ENCODE data around the gene SETD9. TPM values are rescaled to one million over a fixed set of nuclear protein-coding genes. Genes with fewer than 3 reads are reported as not detected.

Gene SETD9
- total and polyA plus RNA-seq, 2 of the 13 experiments (the other 11 are each of a cell fraction or from before 2014, with no cell fraction given) = 4.8 to 17.8 TPM

- TF ChIP-seq TEAD2 (CRISPR knock-in tag; IDR thresholded peaks at IDR 0.05) = no peak
- TF ChIP-seq SETDB1 (CRISPR knock-in tag; IDR thresholded peaks at IDR 0.05; ENCODE audit: borderline replicate concordance) = no peak
- TF ChIP-seq HNF4A (CRISPR knock-in tag; IDR thresholded peaks at IDR 0.05) = no peak
- TF ChIP-seq SMC3 (IDR thresholded peaks at IDR 0.05; ENCODE audit: low read length) = no peak
- TF ChIP-seq SRSF1 (optimal IDR thresholded peaks at IDR 0.05; ENCODE audit: low read depth, low read length) = no peak
- TF ChIP-seq ZBTB7B (CRISPR knock-in tag; IDR thresholded peaks at IDR 0.05) = no peak
- TF ChIP-seq ZNF280B (CRISPR knock-in tag; IDR thresholded peaks at IDR 0.05; ENCODE audit: borderline replicate concordance) = no peak
- TF ChIP-seq, protein P1, sequence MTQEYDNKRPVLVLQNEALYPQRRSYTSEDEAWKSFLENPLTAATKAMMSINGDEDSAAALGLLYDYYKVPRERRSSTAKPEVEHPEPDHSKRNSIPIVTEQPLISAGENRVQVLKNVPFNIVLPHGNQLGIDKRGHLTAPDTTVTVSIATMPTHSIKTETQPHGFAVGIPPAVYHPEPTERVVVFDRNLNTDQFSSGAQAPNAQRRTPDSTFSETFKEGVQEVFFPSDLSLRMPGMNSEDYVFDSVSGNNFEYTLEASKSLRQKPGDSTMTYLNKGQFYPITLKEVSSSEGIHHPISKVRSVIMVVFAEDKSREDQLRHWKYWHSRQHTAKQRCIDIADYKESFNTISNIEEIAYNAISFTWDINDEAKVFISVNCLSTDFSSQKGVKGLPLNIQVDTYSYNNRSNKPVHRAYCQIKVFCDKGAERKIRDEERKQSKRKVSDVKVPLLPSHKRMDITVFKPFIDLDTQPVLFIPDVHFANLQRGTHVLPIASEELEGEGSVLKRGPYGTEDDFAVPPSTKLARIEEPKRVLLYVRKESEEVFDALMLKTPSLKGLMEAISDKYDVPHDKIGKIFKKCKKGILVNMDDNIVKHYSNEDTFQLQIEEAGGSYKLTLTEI (CRISPR knock-in tag; conservative IDR thresholded peaks at IDR 0.05) = no peak
- peak; percentile 10; the same call in 1 of the 2 replicates for TF ChIP-seq RXRA (CRISPR knock-in tag; IDR thresholded peaks at IDR 0.05)
- TF ChIP-seq, protein P2, sequence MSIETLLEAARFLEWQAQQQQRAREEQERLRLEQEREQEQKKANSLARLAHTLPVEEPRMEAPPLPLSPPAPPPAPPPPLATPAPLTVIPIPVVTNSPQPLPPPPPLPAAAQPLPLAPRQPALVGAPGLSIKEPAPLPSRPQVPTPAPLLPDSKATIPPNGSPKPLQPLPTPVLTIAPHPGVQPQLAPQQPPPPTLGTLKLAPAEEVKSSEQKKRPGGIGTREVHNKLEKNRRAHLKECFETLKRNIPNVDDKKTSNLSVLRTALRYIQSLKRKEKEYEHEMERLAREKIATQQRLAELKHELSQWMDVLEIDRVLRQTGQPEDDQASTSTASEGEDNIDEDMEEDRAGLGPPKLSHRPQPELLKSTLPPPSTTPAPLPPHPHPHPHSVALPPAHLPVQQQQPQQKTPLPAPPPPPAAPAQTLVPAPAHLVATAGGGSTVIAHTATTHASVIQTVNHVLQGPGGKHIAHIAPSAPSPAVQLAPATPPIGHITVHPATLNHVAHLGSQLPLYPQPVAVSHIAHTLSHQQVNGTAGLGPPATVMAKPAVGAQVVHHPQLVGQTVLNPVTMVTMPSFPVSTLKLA (IDR thresholded peaks at IDR 0.05) = no peak
- TF ChIP-seq NCOR1 (IDR thresholded peaks at IDR 0.05; ENCODE audit: borderline replicate concordance, low read length) = no peak
- TF ChIP-seq ZNF557 (CRISPR knock-in tag; IDR thresholded peaks at IDR 0.05) = no peak
- peak; percentile 47; the same call in 1 of the 3 replicates for TF ChIP-seq MXI1 (IDR thresholded peaks at IDR 0.05; ENCODE audit: borderline replicate concordance, low read depth, low read length)
- no peak for TF ChIP-seq MAZ (IDR thresholded peaks at IDR 0.05; ENCODE audit: borderline replicate concordance, low read depth, low read length)
- no peak; the same call in 1 of the 2 replicates for TF ChIP-seq MAZ (CRISPR knock-in tag; IDR thresholded peaks at IDR 0.05; ENCODE audit: low read depth)
- no peak for TF ChIP-seq TARDBP (CRISPR knock-in tag; IDR thresholded peaks at IDR 0.05)
- 0 out of 2 replicates have a peak, but pooled peaks have one; percentile 19 for TF ChIP-seq KDM2A (CRISPR knock-in tag; IDR thresholded peaks at IDR 0.05; ENCODE audit: borderline replicate concordance, low read depth)
- no peak for TF ChIP-seq ZNF704 (CRISPR knock-in tag; IDR thresholded peaks at IDR 0.05; ENCODE audit: borderline replicate concordance)
- TF ChIP-seq NAIF1 (CRISPR knock-in tag; IDR thresholded peaks at IDR 0.05; ENCODE audit: borderline replicate concordance) = no peak
- TF ChIP-seq TCF7L2 (IDR thresholded peaks at IDR 0.05; ENCODE audit: low read depth, low read length) = no peak
- TF ChIP-seq JARID2 (CRISPR knock-in tag; IDR thresholded peaks at IDR 0.05; ENCODE audit: insufficient replicate concordance) = no peak
- TF ChIP-seq CHD2 (IDR thresholded peaks at IDR 0.05; ENCODE audit: low read depth, low read length) = peak; percentile 43; the same call in 1 of the 2 replicates
Observed at GRCh38 chr5:56910210-56910965, 992 bp downstream of the SETD9 start (continued).

Data from HepG2 (cell line).